Frontal cortex (tissue), 4 donors: Measurements from ENCODE around the gene CNN2. TPM values are rescaled to one million over a fixed set of nuclear protein-coding genes. Genes with fewer than 3 reads are reported as not detected.

Source experiments
- DNase-seq, 2 donors: peaks; one replicate each; pipeline ENCODE4 v3.0.0; 2012; ENCODE audit warnings: low spot score in 2 of 2
- FAIRE-seq: peaks from 2 replicates; lab custom pipeline; 2012; peaks lifted over from hg19 to GRCh38; lab: Jason Lieb, UNC
- total RNA-seq: library from RNA; depleted of rRNA; stranded (reverse); fragments of >200 nt; gene quantifications from one replicate; pipeline ENCODE4 v1.2.3, GENCODE V29; 2014
- donor health status: control.
- donor health status: control.
- donor health status: control.

The CNN2 gene
- total RNA-seq, 1 donor from 2014 or later, result 8.2 TPM

DNA sequence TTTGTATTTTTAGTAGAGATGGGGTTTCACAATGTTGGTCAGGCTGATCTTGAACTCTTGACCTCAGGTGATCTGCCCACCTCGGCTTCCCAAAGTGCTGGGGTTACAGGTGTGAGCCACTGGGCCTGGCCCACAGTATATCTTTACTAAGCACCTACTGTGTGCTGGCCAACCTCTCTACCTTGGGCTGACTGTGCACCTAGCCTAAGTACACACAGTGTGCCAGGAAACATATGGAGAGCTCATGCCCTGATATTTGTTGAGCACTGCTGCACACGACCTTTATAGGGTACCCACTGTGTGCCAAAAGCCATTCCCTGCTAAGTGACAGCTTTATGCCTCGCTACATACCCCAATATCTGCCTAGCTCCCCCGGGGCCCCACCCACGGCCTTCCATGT lies 34.3 kb downstream of the CNN2 start:
- FAIRE-seq (no peak), DNase-seq (no peak)

GRCh38 chr19:1061987-1062386 lies 35.6 kb downstream of the CNN2 start:
- DNase-seq (no peak), FAIRE-seq (no peak)

DNA sequence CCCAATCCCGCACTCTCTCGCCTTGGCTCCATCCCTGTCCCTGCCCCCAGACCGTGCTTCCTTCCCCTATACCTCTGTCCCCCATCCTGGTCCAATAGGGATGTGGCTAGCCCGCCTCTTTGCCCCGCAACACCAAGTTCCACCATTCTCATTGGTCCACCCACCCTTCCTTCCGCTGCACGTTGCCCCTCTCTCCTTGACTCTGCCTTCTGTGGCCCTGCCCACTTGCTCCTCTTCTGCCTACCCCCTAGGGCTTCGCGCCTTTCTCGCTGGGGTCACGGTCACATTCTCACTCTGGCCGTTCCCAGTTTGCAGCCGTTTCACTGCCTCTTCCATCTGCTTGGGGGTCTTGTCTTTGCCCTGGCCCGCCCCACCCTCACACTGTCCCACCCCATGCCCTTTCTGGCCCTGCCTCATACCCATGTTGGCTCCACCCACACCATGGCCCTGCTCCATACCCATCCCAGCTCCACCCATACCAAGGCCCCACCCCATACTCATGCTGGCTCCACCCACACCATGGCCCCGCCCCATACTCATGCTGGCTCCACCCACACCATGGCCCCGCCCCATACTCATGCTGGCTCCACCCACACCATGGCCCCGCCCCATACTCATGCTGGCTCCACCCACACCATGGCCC lies 36.1 kb downstream of the CNN2 start:
- FAIRE-seq, result no peak
- no peak for DNase-seq

GRCh38 chr19:1063030-1063908 lies 36.9 kb downstream of the CNN2 start:
- FAIRE-seq (no peak), DNase-seq (no peak)

GRCh38 chr19:1063909-1064660 lies 37.7 kb downstream of the CNN2 start:
- DNase-seq, result no peak
- no peak for FAIRE-seq

GRCh38 chr19:1064661-1065605 lies 38.5 kb downstream of the CNN2 start:
- FAIRE-seq, result no peak

GRCh38 chr19:1065606-1066109 lies 39.2 kb downstream of the CNN2 start:
- DNase-seq, result no peak
- FAIRE-seq, result no peak

More at GRCh38 chr19:1064661-1065605, 38.5 kb downstream of the CNN2 start:
- peak; percentile 70 to 77 for DNase-seq

DNA sequence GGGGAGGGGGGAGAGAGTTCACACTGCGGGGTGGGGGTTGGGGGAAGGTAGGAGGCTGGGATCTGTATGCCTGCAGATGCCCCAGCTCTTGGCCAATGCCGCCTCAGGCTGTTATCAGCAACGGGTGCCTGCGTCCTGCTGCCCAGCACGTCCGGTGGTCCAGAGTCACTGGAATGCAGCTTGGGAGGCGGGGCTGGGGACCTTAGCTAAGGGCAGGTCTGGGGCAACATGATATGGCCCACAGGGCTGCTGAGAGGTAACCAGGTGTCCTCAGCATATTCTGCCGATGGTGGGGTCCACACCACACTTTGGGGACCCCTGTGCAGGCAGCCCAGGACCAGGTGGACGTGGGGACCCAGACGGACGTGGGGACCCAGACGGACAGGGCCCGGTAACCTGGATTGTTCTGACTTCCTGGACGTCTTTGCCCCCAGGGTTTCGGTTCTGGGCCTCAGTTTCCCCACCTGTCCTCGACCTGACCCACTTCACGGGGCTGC lies 39.9 kb downstream of the CNN2 start:
- DNase-seq (no peak), FAIRE-seq (no peak)

- DNase-seq, result no peak
- no peak for FAIRE-seq
Observed at GRCh38 chr19:1066748-1067340, 40.4 kb downstream of the CNN2 start, which contains the start of gene ARHGAP45. TSS of gene ARHGAP45 (plus strand) at chr19:1067167. CDS start at chr19:1067406, 239 bp downstream.

GRCh38 chr19:1067341-1067957 lies 41.0 kb downstream of the CNN2 start:
- FAIRE-seq, result no peak
- DNase-seq, result no peak

- DNase-seq, result no peak
- FAIRE-seq, result no peak
Observed at GRCh38 chr19:1068009-1069001, 41.9 kb downstream of the CNN2 start.

DNA sequence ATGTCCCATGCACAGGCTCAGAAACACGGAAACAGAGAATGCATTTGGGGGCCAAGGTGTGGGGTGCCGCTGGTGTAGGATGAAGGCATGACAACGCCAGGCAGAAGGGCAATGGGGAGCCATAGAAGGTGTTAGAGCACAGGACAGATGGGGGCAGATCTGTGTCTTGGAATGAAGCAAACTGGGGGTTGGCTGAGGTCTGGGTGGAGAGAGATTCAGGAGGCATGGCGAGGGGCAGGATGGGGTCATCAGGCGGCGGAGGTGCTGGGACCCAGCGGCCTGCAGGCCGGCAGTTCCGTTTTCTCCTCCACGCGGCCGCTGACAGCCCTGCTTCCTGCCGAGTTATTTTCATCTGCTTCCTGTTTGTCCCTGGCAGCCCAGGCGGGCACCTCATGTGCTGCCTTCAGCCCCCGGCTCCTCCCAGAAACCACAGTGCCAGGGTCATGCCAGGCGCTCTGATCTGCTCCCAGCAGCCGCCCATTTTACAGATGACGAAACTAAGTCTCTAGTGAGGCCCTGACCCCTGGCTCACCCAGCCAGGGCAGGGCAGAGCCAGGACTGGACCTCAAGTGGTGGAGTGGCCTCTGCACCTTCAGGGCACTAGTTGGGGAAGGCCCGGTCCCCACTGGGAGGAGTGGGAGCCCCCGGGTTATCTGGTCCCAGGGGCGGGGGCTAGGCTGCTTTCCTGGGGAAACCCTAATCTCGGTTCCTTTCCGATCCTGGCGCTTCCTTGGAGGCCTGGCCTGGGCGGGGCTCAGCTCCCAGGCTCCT lies 42.8 kb downstream of the CNN2 start:
- DNase-seq (no peak), FAIRE-seq (no peak)

- DNase-seq (no peak), FAIRE-seq (no peak)
Observed at GRCh38 chr19:1070576-1070930, 44.1 kb downstream of the CNN2 start.

DNA sequence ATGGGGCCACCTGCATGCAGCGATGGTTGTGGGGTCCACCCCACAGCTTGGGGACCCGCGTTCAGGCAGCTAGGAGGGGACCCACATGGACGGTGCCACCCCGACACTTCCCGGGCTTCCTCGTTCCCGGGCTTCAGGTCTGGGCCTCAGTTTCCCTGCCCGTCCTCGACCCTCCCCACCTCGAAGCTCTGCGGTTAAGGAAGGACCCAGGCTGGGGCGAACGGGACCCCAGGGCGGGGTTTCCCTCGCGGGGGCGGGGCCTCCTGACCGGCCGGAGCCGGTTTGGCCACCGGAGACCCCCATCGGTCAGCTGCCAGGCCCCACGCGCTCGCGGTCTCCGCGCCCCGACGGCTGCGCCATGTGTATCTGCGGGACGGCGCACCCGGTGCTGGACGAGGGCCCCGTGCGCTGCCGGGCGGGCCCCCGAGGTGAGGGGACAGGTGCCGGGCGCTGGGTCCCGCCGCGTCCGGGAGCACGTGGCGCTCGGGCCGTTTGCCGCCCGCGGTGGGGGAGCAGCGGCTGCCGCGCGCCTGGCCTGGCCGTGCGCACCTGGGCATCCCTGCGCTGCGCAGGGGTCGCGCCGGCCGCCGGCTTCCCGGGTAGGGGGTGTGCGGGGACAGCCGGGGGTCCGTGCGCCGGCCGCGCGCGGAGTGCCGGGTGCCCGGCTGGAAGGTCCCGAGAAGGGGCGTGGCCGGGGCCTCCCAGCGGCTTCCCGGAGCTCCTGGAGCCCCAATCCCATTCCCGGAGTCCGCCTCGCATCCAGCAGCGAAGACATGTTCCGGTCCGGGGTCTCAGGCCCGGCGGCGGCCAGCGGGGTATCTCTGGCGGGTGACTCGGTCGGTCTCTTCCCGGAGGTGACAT lies 44.8 kb downstream of the CNN2 start:
- FAIRE-seq (no peak), DNase-seq (no peak)

GRCh38 chr19:1072371-1073015 lies 46.1 kb downstream of the CNN2 start:
- DNase-seq (no peak), FAIRE-seq (no peak)
